Spleen (tissue), 11 donors: Measurements from ENCODE around the gene MKRN1. TPM values are rescaled to one million over a fixed set of nuclear protein-coding genes. Genes with fewer than 3 reads are reported as not detected.
"Not testable (repeated sequence)": the region's sequence is repeated elsewhere in the genome, so short reads cannot be mapped to it uniquely, and the experiment has no call there.

Source experiments
- DNase-seq: peaks from one replicate; pipeline ENCODE4 v3.0.0-alpha.2; 2020
- H3K27ac ChIP-seq, 8 donors: fragments of 200-600 bp; sonication (generic) in 7 of 8; 1 replicate in 4 of 8; 2 replicates in 4 of 8; pipeline versions ENCODE4 v1.5.0 to v1.8.0; 2016 to 2021; ENCODE audit warnings: inconsistent platforms in 4 of 8, mild to moderate bottlenecking in 4 of 8, moderate library complexity in 1 of 8
- H3K27me3 ChIP-seq, 7 donors: fragments of 200-600 bp; sonication (generic) in 6 of 7; replicated peaks in 1 of 7; 1 replicate in 4 of 7; 2 replicates in 3 of 7; pipeline versions ENCODE4 v1.5.0 to v1.8.0; 2016 to 2021; ENCODE audit warnings: inconsistent platforms in 3 of 7, mild to moderate bottlenecking in 1 of 7
- H3K36me3 ChIP-seq, 6 donors: fragments of 200-600 bp; sonication (generic) in 5 of 6; 1 replicate in 4 of 6; 2 replicates in 2 of 6; pipeline versions ENCODE4 v1.5.0 to v1.8.0; 2016 to 2021; ENCODE audit warnings: inconsistent platforms in 2 of 6
- H3K4me1 ChIP-seq, 6 donors: fragments of 200-600 bp; sonication (generic) in 5 of 6; 1 replicate in 3 of 6; 2 replicates in 3 of 6; pipeline versions ENCODE4 v1.5.0 to v1.8.0; 2016 to 2021; ENCODE audit warnings: inconsistent platforms in 3 of 6
- H3K4me3 ChIP-seq, 8 donors: fragments of 200-600 bp; sonication (generic) in 7 of 8; 1 replicate in 4 of 8; 2 replicates in 4 of 8; pipeline versions ENCODE4 v1.5.0 to v1.8.0; 2016 to 2021; ENCODE audit warnings: inconsistent platforms in 4 of 8, mild to moderate bottlenecking in 4 of 8, moderate library complexity in 2 of 8
- H3K9me3 ChIP-seq, 8 donors: fragments of 200-600 bp; sonication (generic) in 7 of 8; 1 replicate in 4 of 8; 2 replicates in 4 of 8; pipeline versions ENCODE4 v1.5.0 to v1.8.0; 2016 to 2021; ENCODE audit warnings: inconsistent platforms in 4 of 8
- POLR2A ChIP-seq, 3 donors: fragments of 450-650 bp; IDR thresholded peaks; one replicate each; pipeline ENCODE4 v1.5.1; 2017; ENCODE audit warnings: antibody characterized with exemption in 3 of 3, mild to moderate bottlenecking in 1 of 3
- POLR2AphosphoS5 ChIP-seq, 3 donors: sonication (generic); formaldehyde crosslinking; IDR thresholded peaks; one replicate each; pipeline ENCODE4 v1.5.1; 2017; ENCODE audit warnings: antibody characterized with exemption in 3 of 3
- WGBS, 5 donors: extraction: QIAGEN DNeasy Blood & Tissue Kit in 3 of 5; methylation state at CpG; one replicate each; pipeline versions ENCODE4 v1.1.5 to v1.1.7; 2013 to 2018; 5-methylcytosine and 5-hydroxymethylcytosine counted together
- intact Hi-C: fragments of 100-400 bp; cut with DNase I; formaldehyde crosslinking; loops from one replicate; pipeline ENCODE4 v1.15.0; 2023; ENCODE audit warnings: low total_unique reads
- polyA plus RNA-seq, 3 donors: library from polyadenylated mRNA; stranded (reverse); fragments of 200-250 nt; gene quantifications; one replicate each; pipeline ENCODE4 v1.2.1, GENCODE V29; 2013
- total RNA-seq, 7 donors: library from RNA; depleted of rRNA in 3 of 7; stranded (reverse); fragments of >200 nt in 3 of 7; fragmentation: NEBNext Ultra II Directional in 4 of 7; extraction: Animal tissue kit (Norgen Biotek cat#: 25700) in 4 of 7; gene quantifications; one replicate each; pipeline versions ENCODE4 v1.1.0 to v1.2.1, GENCODE V29; 2016 to 2021
- TF ChIP-seq, protein P1 (sequence below), 11 experiments: fragments of 200-600 bp in 7 of 11; fragments of 450-650 bp in 4 of 11; sonication (generic) in 4 of 11; IDR thresholded peaks in 8 of 11; conservative IDR thresholded peaks in 3 of 11; 1 replicate in 7 of 11; 2 replicates in 4 of 11; pipeline versions ENCODE4 v1.4.0 to v1.8.0; 2016 to 2021; ENCODE audit warnings: antibody characterized with exemption in 11 of 11, inconsistent platforms in 4 of 11, mild to moderate bottlenecking in 1 of 11
- donor health status: healthy with polysubstance abuse.
- donor health status: DM: no; HTN: no; CAD: no; lungs with moderate emphysema.
- donor health status: DM: no; HTN: no; CAD: no.
- donor health status: Bipolar disorder and iron deficiency.
- donor health status: healthy.
- donor health status: DM: no; HTN: no; CAD: no.
- donor health status: DM: yes; HTN: yes; CAD: no.

The MKRN1 gene
- total and polyA plus RNA-seq, 10 donors: 41.8 to 179 (median 101) TPM

- DNase-seq: no peak
- intact Hi-C loops: no loop called here
- Histone ChIP-seq H3K4me3 (no peak overlapping the region), H3K9me3 (no peaks in the 10 kb centered on the region), H3K4me1 (no peaks in the 10 kb centered on the region), H3K27ac (no peak overlapping the region), H3K36me3 (peaks cover 0 to 31% (median 0%) of the 10 kb centered on the region in 6 donors), H3K27me3 (no peaks in the 10 kb centered on the region)
- WGBS, 5 donors: 53 to 68% (median 60%) methylated on average over 8 of the region's 8 CpGs
- TF ChIP-seq POLR2A (IDR thresholded peaks at IDR 0.05): no peak
- TF ChIP-seq POLR2AphosphoS5 (IDR thresholded peaks at IDR 0.05): no peak
- TF ChIP-seq, protein P1, sequence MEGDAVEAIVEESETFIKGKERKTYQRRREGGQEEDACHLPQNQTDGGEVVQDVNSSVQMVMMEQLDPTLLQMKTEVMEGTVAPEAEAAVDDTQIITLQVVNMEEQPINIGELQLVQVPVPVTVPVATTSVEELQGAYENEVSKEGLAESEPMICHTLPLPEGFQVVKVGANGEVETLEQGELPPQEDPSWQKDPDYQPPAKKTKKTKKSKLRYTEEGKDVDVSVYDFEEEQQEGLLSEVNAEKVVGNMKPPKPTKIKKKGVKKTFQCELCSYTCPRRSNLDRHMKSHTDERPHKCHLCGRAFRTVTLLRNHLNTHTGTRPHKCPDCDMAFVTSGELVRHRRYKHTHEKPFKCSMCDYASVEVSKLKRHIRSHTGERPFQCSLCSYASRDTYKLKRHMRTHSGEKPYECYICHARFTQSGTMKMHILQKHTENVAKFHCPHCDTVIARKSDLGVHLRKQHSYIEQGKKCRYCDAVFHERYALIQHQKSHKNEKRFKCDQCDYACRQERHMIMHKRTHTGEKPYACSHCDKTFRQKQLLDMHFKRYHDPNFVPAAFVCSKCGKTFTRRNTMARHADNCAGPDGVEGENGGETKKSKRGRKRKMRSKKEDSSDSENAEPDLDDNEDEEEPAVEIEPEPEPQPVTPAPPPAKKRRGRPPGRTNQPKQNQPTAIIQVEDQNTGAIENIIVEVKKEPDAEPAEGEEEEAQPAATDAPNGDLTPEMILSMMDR (IDR thresholded peaks at IDR 0.05 in 8 of 11, conservative IDR thresholded peaks at IDR 0.05 in 3 of 11): no peak
These were observed 61.7 kb downstream of the MKRN1 start for GRCh38 chr7:140417456-140418155.

DNA sequence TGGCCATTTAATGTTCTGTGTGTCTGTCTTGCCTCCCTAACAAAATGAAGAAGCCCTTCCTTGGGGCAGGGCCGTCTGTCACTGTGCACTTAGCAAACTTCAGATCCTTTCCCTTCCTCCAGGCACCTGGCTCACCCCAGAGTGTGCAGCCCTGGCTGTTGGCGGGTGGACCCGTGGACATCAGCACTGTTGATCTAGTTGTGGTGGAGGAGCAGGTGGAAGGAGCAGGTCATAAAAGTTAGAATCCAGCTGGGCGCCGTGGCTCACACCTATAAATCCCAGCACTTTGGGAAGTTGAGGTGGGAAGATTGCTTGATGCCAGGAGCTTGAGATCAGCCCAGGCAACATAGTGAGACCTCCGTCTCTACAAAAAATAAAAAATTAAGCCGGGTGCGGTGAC lies 62.7 kb downstream of the MKRN1 start:
- no peaks in the 10 kb centered on the region for H3K27me3 ChIP-seq
- peaks cover 0 to 41% (median 0%) of the 10 kb centered on the region in 6 donors for H3K36me3 ChIP-seq
- no peaks in the 10 kb centered on the region for H3K9me3 ChIP-seq
- no peak for DNase-seq
- H3K27ac ChIP-seq: no peak overlapping the region
- intact Hi-C loops: no loop called here
- no peak overlapping the region for H3K4me3 ChIP-seq
- H3K4me1 ChIP-seq: no peaks in the 10 kb centered on the region
- TF ChIP-seq, protein P1 (IDR thresholded peaks at IDR 0.05 in 8 of 11, conservative IDR thresholded peaks at IDR 0.05 in 3 of 11): no peak
- TF ChIP-seq POLR2A (IDR thresholded peaks at IDR 0.05): no peak
- WGBS, 5 donors: 87 to 92% (median 91%) methylated on average over 8 of the region's 8 CpGs

DNA sequence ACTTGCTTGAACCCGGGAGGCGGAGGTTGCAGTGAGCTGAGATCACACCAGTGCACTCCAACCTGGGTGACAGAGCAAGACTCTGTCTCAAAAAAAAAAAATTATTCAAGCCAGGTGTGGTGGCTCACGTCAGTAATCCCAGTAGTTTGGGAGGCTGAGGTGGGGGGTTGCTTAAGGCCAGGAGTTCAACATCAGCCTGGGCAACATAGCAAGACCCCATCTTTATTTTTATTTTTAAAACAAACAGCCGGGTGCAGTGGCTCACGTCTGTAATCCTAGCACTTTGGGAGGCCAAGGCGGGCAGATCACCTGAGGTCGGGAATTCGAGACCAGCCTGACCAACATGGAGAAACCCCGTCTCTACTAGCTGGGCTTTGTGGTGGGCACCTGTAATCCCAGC lies 63.5 kb downstream of the MKRN1 start:
- H3K4me1 ChIP-seq, intact Hi-C loops, DNase-seq, H3K27me3 ChIP-seq, H3K27ac ChIP-seq, H3K9me3 ChIP-seq, H3K4me3 ChIP-seq: not testable (repeated sequence)
- 88 to 100% (median 96%) methylated on average over 9 of the region's 9 CpGs for WGBS, 5 donors
- H3K36me3 ChIP-seq: peaks cover 0 to 42% (median 0%) of the 10 kb centered on the region in 6 donors

- intact Hi-C loops: no loop called here
- Histone ChIP-seq H3K27ac (no peak overlapping the region), H3K27me3 (no peaks in the 10 kb centered on the region), H3K4me1 (no peaks in the 10 kb centered on the region), H3K36me3 (peaks cover 0 to 42% (median 0%) of the 10 kb centered on the region in 6 donors), H3K9me3 (no peaks in the 10 kb centered on the region), H3K4me3 (no peak overlapping the region)
- WGBS, 5 donors: 92 to 99% (median 95%) methylated on average over 3 of the region's 3 CpGs
- DNase-seq: no peak
- TF ChIP-seq, protein P1 (IDR thresholded peaks at IDR 0.05 in 8 of 11, conservative IDR thresholded peaks at IDR 0.05 in 3 of 11): no peak
- TF ChIP-seq POLR2A (IDR thresholded peaks at IDR 0.05) (no peak), POLR2AphosphoS5 (IDR thresholded peaks at IDR 0.05) (no peak)
These were observed 63.9 kb downstream of the MKRN1 start for GRCh38 chr7:140415361-140415760.
